Measurements from ENCODE around the gene RAB8A. TPM values are rescaled to one million over a fixed set of nuclear protein-coding genes. Genes with fewer than 3 reads are reported as not detected.

RAB8A gene
- total RNA-seq: 67.0 and 88.8 TPM in 2 replicates

DNA sequence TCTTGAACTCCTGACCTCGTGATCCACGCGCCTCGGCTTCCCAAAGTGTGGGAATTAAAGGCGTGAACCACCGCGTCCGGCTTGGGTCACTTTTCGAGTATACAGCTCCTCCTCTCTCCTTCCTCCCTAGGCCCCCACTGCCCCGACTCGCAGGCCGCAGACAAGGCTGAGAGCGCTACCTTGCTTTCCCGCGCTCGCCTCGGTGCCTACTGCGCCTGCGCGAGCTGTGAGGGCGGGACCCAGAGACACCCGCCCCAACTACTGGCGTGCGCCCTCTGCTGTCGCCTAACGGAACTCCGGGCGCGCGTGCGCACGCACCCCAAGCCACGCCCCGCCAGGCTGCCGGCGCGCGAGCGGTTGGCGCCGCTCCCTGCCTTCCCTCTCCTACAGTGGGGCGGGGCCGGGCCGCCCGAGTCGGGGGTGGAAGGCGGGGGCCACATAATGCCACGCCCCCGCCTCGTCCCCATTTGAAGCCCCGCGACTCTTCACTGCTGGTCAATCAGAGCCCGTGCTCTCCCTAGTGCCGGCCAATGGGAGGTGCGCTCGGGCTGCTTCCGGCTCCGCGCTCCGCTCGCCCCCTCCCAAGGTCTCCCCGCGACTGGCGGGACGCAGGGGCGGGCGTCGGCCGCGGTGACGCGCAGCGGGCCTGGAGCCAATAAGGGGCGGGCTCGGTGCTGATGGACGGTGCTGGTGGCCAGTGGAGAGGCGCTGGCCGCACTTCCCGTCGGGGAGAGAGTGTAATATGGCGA is at the start of gene RAB8A:
TSS of gene RAB8A (plus strand) at position 730 of the 749 bp plus-strand sequence. CDS start at position 743, 13 bp downstream.

GRCh38 chr19:16076154-16076957 is 35.3 kb upstream of the RAB8A start, which contains the start of gene TPM4:
TSS of gene TPM4 (plus strand) at chr19:16076495. CDS start at chr19:16076566, 71 bp downstream.

DNA sequence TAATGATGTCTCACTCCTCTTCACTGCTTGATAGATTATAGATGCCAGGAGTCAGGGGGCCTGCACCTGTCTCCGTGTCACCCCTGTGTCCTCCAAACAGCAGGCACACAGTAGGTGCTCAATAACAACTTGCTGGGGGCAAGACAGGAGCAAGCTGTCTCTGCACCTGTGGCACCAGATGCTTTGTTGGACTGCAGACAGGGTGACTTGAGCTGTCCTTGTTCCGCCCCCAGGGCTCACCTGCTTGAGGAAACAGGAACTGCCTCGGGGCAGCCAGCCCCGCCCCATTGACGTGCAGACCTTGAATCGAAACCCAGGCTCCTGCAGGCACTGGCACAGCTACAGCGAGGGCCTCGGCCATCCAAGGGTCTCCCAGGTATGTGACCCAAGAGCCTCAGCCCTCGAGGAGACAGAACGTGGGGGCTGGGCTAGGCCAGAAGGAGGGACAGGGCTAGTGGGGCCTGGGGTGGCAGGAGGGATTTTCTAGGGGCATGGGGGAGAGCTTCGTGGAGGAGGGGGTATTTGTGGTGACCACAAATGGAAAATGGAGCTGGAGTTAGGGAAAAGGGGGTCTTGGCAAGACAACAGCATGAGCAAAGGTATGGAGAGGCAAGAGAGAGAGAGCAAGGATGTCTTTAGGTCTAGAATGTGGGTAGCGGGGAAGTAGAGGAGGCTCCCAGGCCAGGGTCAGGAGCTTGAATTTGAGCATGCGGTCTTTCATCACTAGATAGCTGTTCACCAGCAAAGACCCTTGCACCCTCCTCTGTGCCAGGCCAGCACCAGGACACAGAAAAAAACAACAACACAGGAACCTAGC is 31.9 kb downstream of the RAB8A start, which contains the start of gene HSH2D:
TSS of gene HSH2D (plus strand) at position 287 of the 817 bp plus-strand sequence. CDS start 5,066 bp downstream, outside the sequence.

Other genes starting within 250 kb of the RAB8A start
- gene CYP4F2, start 213.8 kb upstream of the RAB8A start, total RNA-seq: not detected in 2 replicates
- gene CYP4F11, start 177.4 kb upstream of the RAB8A start, total RNA-seq: 0.03 and 0.33 TPM in 2 replicates
- not detected in 2 replicates for gene OR10H4, start 162.9 kb upstream of the RAB8A start, total RNA-seq
- gene TPM4, start 35.4 kb upstream of the RAB8A start, total RNA-seq: 1,063 and 1,104 TPM in 2 replicates
- not detected in 2 replicates for gene HSH2D, start 31.8 kb downstream of the RAB8A start, total RNA-seq
- not detected in 2 replicates for gene CIB3, start 61.6 kb downstream of the RAB8A start, total RNA-seq
- gene FAM32A, start 73.5 kb downstream of the RAB8A start, total RNA-seq: 63.2 and 77.5 TPM in 2 replicates
- gene AP1M1, start 86.0 kb downstream of the RAB8A start, total RNA-seq: 104 and 106 TPM in 2 replicates
- 5.1 and 11.7 TPM in 2 replicates for gene KLF2, start 212.9 kb downstream of the RAB8A start, total RNA-seq

Measured in smooth muscle cell of the pulmonary artery (primary cell).